NCI-H128 (cell line): Measurements from ENCODE around the gene RAB11B.
"Not testable (repeated sequence)": the region's sequence is repeated elsewhere in the genome, so short reads cannot be mapped to it uniquely, and the experiment has no call there.

Source experiments
- DNase-seq: peaks from one replicate; lab custom pipeline; 2025; ENCODE audit not compliant: unreplicated experiment; lab: John Stamatoyannopoulos, UW

RAB11B gene

DNA sequence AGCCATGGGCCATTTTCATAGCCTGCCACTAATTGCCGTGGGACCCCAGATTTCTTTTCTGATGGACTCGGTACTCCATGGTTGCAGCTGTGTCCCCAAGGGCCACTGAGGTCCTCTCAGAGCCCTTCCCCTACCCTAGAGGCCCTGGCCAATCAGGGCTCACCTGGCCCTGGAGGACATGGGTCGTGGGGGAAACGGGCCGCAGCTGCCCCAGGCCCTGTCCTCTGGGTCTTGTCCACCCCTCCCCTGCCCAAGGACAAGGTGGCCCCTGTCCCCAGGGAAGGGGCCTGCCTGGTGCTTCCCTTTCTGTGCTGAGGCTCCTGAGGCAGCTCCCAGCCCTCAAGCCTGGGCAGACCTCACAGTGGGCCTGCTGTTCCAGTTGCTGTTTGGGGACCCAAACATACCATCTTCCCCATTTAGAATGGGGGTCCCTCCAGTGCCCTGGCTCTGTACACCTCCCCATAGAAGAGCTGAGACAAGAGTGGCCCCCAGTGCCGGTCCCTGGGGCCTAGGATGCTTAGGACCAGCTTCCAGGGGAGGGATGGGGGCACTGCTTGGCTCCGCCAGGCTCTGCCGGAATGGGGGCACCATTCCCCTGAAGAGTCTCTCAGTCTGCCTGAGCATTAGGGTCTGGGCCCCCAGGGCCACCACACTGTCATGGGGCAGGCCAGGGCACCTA is 3.2 kb downstream of the RAB11B start:
- DNase-seq = no peak

DNA sequence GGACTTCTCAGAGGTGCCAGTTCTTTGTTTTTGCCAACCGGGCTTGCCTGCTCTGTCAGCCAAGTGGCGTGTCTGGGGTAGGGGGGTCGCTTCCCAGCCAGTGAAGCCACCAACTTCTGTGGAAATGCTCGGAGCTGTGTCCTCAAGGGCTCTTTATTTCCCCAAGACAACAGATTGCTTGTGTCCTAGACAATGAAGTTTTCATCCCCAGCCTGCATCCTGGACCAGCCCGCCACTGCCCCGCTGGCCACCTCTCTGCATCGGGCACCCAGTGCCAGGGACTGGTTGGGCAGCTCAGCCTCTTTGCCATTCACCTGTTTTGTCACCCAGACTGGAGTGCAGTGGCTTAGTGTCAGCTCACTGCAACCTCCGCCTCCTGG is 3.7 kb downstream of the RAB11B start:
- no peak for DNase-seq

DNA sequence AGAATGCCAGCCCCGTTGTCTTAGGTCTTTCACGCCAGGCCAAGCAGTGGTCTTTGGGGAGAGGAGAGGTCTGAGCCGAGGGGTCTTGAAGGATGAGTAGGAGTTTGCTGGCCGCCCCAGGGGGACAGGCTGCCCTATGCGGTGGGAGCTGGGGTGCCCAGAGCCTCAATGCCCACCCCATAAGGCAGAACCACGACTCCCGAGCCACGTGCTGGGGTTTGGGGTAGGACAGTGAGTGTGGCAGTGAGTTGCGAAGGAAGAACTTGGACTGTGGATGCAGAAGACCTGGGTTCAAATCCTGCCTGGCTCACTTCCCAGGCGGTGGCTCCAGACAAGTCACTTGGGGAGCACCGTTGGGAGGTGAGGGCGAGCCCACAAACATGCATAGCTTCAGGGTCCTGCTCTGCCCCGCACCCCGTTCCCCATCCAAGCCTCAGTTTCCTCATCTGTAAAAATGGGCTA is 5.5 kb downstream of the RAB11B start:
- DNase-seq = no peak

DNA sequence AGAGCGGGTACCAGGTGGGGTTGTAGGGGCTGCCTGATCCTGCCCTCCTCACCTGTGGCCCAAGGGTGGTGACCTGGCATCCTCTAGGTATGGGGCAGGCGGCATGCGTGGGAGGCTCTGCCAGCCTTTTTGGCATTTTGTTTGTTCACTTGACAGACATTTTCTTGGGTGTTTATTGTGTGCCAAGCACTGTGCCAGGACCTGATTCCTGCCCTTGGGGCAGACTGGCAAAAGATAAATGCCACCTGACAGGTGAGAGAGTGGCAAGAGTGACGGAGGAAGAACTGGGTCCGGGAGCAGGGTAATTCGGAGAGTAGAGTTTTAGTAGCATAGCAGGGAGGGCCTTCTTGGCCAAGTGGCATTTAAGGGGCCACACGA is 6.0 kb downstream of the RAB11B start:
- no peak for DNase-seq

DNA sequence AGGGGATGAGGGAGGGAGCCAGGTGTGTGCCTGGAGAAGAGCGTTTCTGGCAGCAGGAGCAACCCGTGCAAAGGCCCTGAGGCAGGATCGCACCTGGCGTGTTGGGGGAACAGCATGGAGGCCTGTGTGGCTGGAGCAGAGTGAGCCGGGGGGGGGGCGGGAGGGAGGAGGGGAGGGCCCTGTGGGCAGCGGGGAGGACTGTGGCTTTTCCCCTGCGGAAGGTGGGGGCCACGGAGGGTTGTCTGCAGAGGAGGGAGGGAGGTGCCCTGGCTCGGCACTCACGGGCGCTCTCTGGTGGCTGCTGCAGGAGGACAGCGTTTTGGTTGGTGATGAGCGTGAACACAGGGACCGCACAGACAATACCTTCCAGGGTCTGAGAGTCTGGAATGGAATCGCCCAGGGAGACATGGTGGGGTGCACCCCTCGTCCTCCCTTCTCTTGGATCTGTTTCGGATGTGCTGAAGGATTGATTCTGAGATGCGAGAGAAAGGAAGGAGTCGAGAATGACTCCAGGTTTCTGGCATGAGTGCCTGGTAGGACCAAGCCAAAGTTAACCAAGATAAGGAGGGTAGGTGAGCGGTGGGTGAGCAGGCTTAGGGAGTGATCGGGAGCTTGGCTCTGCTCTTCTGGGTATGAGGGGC is 6.5 kb downstream of the RAB11B start:
- DNase-seq = no peak

DNA sequence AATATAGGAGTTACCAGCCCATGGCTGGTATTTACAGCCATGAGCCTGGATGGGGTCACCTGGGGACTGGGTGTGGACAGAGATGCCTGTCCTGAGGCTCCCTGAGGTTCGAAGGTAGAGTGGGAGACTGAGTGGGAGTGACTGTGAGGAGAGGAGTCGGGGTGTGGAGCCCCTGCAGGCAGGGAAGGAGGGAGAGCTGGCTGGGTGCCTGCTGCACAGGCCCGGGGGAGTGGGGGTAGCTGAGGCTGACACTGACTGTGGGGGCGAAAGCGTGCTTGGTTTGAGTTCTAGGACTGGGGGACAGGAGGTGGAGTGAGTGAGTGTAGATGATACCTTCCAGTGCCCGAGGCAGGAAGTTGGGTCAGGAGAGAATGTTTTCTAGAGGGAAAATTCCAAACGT is 7.1 kb downstream of the RAB11B start:
- no peak for DNase-seq

DNA sequence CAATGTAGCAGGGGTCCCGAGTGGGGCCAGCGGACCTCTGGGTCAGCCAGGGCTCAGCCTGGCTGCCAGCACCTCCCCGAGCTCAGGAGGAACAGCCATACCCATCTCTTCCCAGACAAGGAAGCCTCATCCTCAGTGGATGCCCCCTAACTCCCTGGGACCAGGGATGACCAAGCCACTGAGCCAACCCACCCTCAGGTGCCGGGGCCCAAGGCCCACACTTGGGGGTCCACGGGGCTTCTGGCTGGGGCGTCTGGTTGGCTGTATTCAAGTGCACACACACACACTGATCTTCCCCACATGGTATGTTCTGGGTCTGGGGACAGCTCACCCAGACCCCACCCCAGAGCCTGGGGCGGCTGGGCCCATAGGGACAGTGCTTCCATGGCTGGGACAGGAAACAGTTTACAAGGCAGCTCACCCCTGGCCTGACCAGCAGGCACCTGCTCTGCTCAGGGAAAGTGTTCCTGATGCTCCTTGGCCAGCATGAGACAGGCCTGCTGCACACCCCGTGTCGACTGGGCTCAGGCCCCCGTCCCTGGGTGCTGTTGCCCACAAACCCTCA is 7.7 kb downstream of the RAB11B start:
- DNase-seq = no peak

DNA sequence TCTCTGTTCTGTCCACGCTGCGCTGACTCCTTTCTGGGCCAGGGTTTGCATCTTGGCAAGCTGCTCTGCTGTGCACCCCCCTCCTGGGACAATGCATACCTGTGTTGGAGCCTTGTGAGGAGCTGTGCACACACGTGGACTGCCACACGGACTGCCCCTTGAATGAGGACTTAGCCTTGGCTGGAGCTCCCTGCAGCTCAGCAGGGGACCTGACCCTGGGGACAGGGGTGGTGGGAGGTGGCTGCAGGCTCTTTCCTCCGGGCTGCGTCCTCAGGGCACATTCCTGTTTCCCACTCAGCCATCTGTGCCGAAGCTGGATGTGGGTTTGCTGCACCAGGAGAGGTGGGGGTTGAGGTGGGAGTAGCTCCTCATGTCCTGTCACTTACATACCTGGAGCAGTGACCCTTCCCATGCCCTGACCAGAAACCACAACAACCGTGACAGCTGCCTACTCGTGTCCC is 8.2 kb downstream of the RAB11B start:
- DNase-seq = no peak

DNA sequence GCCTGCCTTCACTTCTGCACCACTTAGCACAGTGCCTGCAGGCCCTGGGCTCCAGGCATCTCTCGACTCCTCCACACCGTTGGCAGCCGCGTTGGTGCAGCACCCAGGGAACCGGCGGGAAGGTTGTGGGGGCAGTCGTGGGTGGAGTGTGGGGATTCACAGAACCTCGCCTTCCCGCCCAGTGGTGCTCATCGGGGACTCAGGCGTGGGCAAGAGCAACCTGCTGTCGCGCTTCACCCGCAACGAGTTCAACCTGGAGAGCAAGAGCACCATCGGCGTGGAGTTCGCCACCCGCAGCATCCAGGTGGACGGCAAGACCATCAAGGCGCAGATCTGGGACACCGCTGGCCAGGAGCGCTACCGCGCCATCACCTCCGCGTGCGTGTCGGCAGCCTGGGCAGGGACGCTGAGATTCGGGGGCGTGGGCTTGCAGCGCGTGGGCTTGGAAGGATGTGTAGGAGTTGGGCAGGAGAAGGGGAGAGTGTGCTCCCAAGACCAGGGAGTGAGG is 9.6 kb downstream of the RAB11B start:
- no peak for DNase-seq

DNA sequence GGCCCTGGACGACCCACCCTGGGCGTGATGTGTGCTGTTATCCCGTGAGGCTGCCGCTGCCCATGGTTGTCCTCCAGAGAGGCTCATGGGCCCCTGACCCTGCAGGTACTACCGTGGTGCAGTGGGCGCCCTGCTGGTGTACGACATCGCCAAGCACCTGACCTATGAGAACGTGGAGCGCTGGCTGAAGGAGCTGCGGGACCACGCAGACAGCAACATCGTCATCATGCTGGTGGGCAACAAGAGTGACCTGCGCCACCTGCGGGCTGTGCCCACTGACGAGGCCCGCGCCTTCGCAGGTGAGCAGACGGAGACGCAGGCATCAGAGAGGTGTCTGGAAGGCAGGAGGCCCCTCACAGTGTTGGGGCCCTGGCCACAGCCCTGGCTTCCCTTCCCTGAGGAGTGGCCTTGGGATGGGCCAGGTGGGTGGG is 11.8 kb downstream of the RAB11B start:
- no peak for DNase-seq

DNA sequence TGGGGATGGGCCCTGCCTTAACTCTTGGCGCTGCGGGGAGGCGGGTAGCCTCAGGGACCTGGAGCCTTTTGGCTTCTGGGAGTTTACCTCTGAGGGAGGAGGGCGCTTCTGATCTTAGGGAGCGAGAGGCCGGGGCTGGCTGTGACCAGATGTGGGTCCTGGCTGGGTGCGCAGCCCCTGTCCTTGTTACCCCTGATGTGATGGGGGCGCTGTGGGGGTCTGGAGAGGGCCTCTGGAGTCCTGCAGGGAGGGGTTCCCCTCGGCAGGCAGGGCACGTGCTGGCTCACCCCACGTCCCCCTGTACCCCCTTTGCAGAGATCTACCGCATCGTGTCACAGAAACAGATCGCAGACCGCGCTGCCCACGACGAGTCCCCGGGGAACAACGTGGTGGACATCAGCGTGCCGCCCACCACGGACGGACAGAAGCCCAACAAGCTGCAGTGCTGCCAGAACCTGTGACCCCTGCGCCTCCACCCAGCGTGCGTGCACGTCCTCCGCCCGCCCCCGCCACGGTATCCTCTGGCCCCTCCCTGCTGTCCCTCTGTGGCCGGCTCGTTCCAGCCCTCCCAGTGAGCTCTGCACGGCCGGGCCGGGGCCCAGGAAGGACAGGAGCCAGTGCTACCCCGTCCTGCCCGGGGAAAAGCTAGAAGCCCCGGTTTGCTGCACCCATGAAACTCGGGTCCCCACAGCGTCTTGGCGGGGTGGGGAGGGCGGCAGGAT is 13.1 kb downstream of the RAB11B start:
- DNase-seq = no peak

DNA sequence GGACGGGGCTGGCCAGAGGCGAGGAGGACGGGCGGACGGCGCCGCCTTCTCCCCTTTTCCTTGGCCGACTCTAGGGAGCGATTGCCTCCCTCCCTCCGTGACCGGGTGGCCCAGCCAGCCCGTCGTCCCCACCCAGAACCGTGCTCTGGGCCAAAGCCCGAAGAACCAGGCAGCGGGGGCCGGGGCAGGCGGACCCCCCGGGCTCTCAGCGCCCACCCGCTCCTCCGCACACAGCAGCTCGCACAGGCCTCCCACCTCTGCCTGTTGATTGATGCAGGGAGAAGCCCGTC is 13.6 kb downstream of the RAB11B start:
- no peak for DNase-seq

DNA sequence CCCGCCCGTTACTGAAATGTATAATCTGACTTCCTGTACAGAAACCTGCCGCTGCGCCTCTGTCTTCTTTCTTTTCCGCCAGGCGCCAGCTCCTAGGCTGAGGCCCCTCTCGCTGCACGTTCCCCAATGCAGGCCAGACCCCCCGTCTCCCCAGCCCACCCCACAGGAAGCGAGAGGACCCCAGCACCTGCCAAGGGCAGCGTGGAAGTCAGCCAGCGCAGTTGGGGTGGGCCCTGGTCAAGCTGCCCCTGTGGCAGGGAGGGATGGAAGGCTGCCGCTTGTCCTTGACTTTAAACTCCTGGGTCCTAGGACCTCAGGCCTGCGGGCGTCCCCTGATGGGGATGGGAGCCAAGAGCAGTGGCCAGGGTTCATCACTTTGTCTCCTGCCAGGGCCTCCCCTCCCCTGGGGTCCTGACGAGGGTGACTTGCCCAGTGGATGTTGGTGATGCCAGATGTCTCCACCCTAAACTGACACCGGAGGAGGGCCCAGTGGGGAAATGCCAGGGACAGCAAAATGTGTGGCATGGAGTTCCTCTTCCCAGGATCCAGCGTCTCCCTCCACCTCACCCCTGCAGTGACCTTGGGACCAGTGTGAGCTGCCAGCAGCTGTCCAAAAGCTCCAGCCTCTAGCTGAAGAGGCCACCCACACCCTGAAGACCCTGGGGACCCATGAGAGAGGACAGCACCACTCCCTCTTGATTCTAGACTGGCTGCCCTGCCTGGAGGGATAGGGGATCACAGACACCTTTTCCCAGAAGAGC is 14.4 kb downstream of the RAB11B start:
- DNase-seq = no peak

DNA sequence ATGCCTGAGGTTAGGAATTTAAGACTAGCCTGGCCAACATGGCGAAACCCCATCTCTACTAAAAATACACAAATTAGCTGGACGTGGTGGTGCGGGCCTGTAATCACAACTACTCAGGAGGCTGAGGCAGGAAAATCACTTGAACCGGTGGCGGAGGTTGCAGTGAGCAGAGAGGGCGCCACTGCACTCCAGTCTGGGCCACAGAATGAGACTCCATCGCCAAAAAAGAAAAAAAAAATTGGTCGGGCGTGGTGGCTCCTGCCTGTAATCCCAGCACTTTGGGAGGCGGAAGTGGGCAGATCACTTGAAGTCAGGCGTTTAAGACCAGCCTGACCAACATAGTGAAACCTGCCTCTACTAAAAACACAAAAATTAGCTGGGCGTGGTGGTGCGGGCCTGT is 20.6 kb downstream of the RAB11B start:
- DNase-seq = not testable (repeated sequence)

DNA sequence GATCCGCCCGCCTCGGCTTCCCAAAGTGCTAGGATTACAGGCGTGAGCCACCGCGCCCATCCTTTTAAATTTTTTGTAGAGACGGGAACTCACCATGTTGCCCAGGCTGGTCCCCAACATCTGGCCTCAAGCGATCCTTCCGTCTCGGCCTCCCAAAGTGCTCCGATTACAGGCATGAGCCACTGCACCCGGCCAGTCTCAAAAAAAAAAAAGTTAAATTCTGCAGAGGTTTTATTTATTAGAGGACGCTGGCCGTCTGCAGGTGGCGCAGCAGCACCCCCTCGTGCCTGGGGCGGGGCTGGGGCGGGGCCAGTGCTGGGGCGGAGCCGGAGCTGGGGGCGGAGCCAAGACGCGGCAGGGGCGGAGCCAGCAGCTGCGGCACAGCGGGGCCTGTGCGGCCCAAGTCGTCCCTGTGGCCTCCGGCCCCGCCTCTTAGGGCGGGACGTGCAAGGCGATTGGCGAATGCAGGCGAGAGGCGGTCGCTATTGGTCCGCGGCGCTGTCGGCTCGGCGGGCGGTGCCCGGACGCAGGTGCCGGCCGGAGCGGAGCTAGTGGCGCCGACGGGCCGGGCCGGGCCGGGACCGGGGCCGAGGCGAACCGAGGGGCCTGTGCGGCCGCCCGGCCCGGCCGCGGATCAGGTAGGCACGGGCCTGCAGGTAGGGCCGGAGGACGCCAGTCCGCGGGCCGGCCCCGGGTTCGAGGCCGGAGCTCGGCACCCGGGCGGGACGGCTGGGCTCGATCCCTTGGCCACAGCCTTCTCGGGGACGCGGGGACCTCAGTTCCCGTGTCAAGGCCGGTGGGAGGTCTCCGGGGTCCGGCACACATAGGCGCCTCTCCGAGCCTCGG is 22.8 kb downstream of the RAB11B start, which contains the start of gene MARCHF2:
MARCHF2 (plus strand) TSS at position 523 of the 846 bp plus-strand sequence. CDS start 8,536 bp downstream, outside the sequence.
- DNase-seq = peak; percentile 86

DNA sequence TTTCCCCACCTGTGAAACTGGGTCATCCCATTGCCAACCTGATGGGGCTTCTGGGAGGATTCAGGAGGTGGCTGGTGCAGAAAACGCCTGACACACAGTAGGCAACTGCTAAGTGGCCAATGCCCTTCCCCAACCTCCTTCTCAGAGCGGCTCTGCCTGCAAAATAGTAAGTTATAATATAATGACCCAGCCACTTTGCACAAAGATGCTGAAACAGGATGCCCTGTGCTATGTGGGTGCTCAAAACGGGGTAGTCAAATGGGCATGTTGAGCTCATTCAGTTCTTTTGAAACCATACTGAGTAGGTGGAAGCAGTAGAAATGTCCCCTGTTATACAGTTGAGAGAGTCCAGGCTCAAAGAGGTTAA is 23.5 kb downstream of the RAB11B start:
- DNase-seq = no peak

DNA sequence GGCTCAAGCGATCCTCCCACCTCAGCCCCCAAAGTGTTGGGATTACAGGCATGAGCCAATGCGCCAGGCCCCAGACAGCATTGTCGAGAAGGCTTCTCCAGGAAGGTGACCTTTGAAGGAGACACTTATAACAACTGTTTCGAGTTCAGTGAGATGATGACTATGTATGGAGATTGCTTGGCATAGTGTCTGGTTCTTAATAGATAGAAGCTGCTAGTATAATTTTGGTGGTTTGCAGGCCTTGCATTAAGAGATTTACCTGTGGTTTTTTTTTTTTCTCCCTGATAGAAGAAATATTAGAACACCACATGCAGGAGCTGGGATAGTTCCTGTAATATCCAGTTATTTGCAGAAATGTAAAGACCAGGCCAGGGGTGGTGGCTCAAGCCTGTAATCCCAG is 26.6 kb downstream of the RAB11B start:
- DNase-seq = no peak

DNA sequence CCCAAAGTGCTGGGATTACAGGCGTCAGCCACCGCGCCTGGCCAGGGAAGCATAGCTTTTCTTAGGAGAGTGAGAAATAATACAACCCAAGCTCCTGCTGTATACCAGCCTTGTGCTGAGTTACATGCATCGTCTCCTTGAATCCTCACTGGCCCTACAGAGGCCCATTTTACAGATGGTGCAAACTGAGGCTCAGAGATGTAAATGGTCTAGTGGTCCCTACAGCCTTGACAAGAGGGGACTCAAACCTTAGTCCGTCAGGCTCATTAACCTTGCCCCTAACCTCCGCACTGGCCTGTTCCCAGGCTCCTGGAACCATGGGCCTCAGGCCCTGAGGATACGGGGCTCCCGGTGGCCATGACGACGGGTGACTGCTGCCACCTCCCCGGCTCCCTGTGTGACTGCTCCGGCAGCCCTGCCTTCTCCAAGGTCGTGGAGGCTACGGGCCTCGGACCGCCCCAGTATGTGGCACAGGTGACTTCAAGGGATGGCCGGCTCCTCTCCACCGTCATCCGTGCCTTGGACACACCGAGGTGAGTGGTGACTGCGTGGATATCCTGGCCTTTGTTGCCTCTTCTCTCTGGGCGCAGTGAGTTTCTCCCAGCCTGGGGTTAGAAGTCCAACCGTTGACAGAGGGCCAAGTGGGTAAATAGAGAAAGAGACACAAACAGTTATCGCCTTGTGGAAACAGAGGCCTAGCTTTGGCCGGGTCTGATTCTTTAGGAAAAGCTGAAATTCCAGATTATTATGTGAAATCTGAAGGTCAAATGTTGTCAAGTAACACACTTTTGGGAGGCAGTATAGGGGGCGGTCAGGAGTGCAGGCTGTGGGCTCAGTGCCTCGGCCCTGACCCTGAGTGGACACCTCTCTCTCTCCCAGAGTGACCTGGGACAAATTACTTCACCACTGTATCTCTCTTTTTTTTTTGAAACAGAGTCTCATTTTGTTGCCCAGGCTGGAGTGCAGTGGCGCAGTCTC is 31.6 kb downstream of the RAB11B start:
- no peak for DNase-seq

DNA sequence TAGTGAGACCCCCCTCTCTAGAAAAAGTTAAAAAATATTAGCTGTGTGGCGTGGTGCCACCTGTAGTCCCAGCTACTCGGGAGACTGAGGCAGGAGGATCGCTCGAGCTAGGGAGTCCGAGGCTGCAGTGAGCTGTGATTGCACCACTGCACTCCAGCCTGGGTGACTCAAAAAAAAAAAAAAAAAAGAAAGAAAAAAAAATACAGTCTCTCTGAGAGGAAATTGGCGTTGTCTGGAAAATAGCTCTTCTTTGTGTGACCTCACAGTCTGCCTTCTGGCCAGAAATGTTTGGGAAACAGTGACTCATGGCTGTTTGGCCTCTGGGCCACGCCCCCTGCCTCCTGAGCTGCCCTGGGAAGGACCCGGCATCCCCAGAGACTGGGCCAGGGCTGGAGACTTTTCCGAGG is 33.7 kb downstream of the RAB11B start:
- DNase-seq = no peak
